ENCODE data around the gene MMP14.
"Not testable (repeated sequence)": the region's sequence is repeated elsewhere in the genome, so short reads cannot be mapped to it uniquely, and the experiment has no call there.

GRCh38 chr14:22829076-22829660 lies 7.2 kb upstream of the MMP14 start:
- TF ChIP-seq, protein P1, sequence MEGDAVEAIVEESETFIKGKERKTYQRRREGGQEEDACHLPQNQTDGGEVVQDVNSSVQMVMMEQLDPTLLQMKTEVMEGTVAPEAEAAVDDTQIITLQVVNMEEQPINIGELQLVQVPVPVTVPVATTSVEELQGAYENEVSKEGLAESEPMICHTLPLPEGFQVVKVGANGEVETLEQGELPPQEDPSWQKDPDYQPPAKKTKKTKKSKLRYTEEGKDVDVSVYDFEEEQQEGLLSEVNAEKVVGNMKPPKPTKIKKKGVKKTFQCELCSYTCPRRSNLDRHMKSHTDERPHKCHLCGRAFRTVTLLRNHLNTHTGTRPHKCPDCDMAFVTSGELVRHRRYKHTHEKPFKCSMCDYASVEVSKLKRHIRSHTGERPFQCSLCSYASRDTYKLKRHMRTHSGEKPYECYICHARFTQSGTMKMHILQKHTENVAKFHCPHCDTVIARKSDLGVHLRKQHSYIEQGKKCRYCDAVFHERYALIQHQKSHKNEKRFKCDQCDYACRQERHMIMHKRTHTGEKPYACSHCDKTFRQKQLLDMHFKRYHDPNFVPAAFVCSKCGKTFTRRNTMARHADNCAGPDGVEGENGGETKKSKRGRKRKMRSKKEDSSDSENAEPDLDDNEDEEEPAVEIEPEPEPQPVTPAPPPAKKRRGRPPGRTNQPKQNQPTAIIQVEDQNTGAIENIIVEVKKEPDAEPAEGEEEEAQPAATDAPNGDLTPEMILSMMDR (IDR thresholded peaks at IDR 0.05) = not testable (repeated sequence)
- not testable (repeated sequence) for TF ChIP-seq POLR2A (IDR thresholded peaks at IDR 0.05)

Data from adrenal gland (tissue), 5 donors.